Measurements from ENCODE around the gene NEU4. TPM values are rescaled to one million over a fixed set of nuclear protein-coding genes. Genes with fewer than 3 reads are reported as not detected.
"Not testable (repeated sequence)": the region's sequence is repeated elsewhere in the genome, so short reads cannot be mapped to it uniquely, and the experiment has no call there.

NEU4 gene
- total RNA-seq, 1 donor from 2014 or later, result 0.72 TPM

GRCh38 chr2:241812730-241813643 lies 4.0 kb downstream of the NEU4 start:
- DNase-seq (ENCODE audit: low spot score), result no peak

DNA sequence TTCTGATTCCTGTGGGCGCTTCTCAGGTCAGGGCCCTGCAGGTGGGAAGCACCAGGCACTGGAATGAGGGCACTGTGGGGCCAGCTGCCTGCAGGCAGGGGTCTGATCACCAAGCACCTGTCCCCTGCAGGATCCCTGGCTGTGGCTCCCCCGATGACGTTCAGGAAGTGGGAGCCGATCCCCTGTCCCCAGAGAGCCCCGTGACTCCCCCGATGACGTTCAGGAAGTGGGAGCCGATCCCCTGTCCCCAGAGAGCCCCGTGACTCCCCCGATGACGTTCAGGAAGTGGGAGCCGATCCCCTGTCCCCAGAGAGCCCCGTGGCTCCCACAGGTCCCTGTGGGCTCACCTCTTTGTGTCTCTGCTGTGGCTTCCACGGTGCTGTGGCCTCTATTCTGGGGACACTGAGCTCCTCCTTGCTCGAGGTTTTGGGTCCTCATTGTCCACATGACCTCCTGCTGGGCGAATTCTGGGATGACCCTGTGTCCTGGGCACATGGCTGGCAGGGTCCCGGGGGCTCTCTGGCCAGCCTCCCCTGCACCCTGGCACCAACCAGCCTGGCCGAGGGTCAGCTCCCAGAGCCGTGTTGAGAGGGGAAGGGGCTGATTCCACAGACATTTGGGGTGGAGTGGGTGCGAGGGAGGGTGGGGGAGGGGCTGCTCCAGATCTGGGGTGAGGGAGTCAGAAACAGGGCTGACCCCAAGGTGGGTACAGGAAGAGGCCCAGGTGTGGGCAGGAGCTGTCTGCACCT lies 4.8 kb downstream of the NEU4 start:
- DNase-seq (ENCODE audit: low spot score), result no peak

DNA sequence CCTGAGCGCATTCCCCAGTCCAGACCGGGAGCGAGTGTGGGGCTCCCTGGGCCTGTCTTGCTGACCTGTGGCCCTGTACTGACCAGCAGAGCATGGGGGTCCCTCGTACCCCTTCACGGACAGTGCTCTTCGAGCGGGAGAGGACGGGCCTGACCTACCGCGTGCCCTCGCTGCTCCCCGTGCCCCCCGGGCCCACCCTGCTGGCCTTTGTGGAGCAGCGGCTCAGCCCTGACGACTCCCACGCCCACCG lies 5.3 kb downstream of the NEU4 start:
- no peak for DNase-seq (ENCODE audit: low spot score)

DNA sequence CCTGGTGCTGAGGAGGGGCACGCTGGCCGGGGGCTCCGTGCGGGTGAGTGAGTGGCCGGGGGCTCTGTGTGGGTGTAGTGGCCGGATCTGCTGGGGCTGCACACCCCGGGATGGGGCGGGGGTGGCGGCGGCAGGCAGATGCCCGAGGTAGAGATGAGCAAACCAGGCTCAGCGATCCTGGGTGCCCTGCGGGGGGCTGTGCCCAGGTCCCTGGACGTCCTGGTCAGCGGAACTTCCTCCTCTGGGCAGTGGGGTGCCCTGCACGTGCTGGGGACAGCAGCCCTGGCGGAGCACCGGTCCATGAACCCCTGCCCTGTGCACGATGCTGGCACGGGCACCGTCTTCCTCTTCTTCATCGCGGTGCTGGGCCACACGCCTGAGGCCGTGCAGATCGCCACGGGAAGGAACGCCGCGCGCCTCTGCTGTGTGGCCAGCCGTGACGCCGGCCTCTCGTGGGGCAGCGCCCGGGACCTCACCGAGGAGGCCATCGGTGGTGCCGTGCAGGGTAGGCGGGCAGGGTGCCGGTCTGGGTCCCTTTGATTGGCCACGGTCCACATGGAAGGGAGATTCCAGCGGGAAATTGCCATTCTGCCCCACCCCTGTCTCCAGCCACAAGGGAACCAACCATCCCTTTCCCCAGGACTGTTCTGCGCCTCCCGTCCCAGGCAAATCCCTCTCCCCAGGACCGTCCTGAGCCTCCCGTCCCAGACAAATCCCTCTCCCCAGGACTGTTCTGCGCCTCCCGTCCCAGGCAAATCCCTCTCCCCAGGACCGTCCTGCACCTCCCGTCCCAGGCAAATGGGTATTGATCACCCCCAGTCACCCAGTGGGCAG lies 5.9 kb downstream of the NEU4 start:
- DNase-seq (ENCODE audit: low spot score), result no peak

DNA sequence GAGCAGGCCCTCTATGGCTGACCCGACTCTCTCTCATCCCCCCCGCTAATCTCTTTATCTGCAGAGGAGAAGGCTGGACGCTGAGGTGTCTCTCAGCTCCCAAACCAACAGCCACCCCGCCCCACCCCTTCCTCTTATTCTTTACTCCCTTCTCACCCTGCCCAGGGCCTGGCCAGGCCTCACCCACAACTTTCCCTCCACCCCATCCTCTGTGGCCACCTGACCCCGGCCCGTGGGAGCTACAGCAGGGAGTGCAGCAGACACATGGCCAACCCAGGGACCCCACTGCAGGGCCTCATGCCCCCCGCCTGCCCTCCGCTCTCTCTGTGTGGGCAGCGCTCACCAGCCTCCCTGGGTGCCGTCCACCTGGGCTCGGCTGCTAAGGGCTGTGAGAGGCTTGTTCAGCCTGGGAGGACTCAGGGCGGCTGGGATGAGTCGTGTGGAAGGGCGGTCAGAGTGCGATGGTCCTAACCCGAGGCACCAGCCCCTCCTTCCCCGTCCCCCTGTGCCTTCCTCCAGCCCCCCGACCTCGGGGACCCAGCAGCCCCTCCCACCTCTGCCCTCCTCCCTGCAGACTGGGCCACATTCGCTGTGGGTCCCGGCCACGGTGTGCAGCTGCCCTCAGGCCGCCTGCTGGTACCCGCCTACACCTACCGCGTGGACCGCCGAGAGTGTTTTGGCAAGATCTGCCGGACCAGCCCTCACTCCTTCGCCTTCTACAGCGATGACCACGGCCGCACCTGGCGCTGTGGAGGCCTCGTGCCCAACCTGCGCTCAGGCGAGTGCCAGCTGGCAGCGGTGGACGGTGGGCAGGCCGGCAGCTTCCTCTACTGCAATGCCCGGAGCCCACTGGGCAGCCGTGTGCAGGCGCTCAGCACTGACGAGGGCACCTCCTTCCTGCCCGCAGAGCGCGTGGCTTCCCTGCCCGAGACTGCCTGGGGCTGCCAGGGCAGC lies 6.8 kb downstream of the NEU4 start:
- no peak for DNase-seq (ENCODE audit: low spot score)

DNA sequence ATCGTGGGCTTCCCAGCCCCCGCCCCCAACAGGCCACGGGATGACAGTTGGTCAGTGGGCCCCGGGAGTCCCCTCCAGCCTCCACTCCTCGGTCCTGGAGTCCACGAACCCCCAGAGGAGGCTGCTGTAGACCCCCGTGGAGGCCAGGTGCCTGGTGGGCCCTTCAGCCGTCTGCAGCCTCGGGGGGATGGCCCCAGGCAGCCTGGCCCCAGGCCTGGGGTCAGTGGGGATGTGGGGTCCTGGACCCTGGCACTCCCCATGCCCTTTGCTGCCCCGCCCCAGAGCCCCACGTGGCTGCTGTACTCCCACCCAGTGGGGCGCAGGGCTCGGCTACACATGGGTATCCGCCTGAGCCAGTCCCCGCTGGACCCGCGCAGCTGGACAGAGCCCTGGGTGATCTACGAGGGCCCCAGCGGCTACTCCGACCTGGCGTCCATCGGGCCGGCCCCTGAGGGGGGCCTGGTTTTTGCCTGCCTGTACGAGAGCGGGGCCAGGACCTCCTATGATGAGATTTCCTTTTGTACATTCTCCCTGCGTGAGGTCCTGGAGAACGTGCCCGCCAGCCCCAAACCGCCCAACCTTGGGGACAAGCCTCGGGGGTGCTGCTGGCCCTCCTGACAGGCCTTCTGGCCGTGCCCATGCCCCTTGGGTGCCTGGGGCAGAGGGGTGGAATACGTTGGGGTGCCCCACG lies 7.6 kb downstream of the NEU4 start:
- no peak for DNase-seq (ENCODE audit: low spot score)

- DNase-seq (ENCODE audit: low spot score), result no peak
Observed at GRCh38 chr2:241817126-241817820, 8.3 kb downstream of the NEU4 start.

GRCh38 chr2:241817821-241818215 lies 8.8 kb downstream of the NEU4 start:
- DNase-seq (ENCODE audit: low spot score), result not testable (repeated sequence)

- no peak for DNase-seq (ENCODE audit: low spot score)
Observed at GRCh38 chr2:241818229-241818942, 9.4 kb downstream of the NEU4 start.

GRCh38 chr2:241818943-241819270 lies 9.9 kb downstream of the NEU4 start:
- no peak for DNase-seq (ENCODE audit: low spot score)

DNA sequence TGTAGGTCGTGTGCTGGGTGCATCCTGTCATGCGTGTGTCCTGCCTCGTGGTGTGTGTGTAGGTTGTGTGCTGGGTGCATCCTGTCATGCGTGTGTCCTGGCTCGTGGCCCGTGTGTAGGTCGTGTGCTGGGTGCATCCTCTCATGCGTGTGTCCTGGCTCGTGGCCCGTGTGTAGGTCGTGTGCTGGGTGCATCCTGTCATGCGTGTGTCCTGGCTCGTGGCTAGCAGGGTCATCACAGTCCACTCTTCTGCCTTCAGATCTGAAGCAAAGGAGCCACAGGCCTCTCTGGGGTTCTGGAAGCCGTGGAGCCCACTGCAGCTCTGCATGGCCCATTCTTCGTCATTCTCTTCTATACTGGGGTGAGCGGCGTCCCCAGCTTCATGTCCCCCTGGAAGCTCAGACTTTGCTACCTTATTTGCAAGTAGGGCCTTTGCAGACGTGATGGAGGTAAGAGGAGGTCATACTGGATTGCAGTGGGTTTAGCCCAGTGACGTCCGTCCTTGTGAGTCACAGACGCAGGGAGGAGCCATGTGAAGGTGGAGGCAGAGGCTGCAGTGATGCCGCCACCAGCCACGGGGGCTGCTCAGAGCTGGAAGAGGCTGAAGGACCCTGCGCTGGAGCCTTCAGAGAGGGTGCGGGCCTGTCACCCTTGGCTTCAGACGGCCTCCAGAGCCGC lies 11.1 kb downstream of the NEU4 start:
- not testable (repeated sequence) for DNase-seq (ENCODE audit: low spot score)

GRCh38 chr2:241820625-241821384 lies 11.8 kb downstream of the NEU4 start:
- no peak for DNase-seq (ENCODE audit: low spot score)

DNA sequence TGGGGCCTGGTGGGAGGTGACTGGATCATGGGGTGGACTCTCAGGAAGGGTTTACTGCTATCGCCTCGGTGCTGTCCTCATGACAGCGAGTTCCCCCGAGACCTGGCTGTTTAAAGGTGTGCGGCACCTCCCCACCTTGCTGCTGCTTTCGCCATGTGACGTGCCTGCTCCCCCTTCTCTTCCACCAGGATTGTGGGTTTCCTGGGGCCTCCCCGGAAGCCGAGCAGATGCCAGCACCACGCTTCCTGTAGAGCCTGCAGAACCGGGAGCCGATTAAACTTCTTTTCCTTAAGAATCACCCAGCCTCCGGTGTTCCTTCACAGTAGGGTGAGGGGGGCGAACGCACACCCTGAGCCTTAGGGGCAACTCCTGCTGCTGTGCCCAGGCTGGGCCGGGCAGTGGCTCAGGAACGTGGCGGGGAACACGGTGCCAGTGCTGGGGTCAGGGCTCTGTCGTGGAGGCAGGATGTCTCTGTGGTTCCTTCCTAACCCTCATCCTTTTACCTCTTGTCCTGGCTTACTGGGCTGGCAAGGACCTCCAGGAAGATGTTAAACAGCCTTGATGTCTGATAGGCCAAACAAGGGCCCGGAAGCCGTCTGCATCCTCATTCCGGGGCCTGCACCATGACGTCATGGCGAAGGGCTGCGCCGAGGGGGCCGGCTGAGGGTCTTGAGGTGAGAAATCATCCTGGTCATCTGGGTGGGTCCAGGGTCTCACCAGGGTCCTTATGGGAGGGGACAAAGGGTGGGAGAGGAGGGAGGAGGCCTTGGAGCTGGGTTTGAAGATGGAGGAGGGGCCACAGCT lies 12.7 kb downstream of the NEU4 start:
- no peak for DNase-seq (ENCODE audit: low spot score)

DNA sequence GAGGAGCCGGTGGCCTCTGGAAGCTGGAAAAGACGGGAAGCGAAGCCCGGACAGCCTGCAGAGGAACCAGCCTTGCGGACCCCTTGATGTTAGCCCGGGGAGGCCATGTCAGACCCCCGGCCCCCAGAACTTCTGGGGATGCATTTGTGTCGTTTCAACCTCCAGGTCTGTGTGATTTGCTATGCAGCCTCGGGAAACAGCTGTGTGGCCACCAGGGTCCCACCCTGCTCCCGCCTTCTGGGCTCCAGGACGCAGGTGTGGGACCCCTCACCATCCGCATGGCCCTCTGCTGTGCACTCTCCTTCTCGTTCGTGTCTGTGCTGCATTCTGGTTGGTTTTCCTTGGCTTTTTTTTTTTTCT lies 13.3 kb downstream of the NEU4 start:
- no peak for DNase-seq (ENCODE audit: low spot score)

DNA sequence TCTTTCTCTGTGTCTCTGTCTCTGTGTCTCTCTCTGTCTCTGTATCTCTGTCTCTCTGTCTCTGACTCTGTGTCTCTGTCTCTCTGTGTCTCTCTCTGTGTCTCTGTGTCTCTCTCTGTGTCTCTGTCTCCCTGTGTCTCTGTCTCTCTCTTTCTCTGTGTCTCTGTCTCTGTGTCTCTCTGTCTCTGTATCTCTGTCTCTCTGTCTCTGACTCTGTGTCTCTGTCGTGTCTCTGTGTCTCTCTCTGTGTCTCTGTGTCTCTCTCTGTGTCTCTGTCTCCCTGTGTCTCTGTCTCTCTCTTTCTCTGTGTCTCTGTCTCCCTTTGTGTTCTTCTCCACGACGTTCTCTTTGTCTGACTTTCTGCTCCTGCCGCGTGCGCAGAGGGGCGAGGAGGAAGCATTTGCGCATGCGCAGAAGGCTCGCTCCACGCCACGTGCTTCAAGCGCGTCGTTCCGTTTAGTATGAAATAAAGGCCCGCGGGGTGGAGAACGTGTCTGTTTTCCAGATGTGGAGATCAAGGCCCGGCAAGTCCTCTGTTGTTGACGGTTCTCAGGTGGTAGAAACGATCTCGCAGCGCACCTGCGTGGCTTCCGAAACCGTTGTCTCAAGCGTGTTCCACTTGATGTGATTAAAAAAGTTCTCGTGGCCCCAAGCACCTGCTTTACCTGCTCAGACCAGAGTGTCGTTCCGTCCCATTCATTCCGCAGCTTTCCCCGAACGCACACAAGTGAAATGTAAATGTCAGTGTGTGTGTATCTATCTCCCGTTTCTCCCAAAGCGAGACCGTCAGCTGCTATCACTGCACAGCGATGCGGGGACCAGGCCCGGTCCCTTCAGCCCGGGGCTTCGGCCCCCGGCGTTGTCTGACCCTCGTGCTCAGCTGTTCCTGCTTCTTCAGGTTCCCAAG lies 14.8 kb downstream of the NEU4 start:
- DNase-seq (ENCODE audit: low spot score), result not testable (repeated sequence)

GRCh38 chr2:241827394-241827793 lies 18.4 kb downstream of the NEU4 start:
- DNase-seq (ENCODE audit: low spot score), result no peak

Data from umbilical cord (tissue), 2 donors.